ENCODE measurements around the gene FBXW11. TPM values are rescaled to one million over a fixed set of nuclear protein-coding genes. Genes with fewer than 3 reads are reported as not detected.
"Not testable (repeated sequence)": the region's sequence is repeated elsewhere in the genome, so short reads cannot be mapped to it uniquely, and the experiment has no call there.

FBXW11 gene
- total RNA-seq, 2 experiments from 2014 or later = 47.2 to 47.4 TPM

GRCh38 chr5:172046593-172046992, 40.2 kb upstream of the FBXW11 start:
- Mint-ChIP-seq H3K36me3 (peaks cover 35% of the 10 kb centered on the region), H3K4me3 (no peak overlapping the region), H3K27ac (no peak overlapping the region), H3K9me3 (no peaks in the 10 kb centered on the region), H3K4me1 (ENCODE audit: low read depth) (peaks cover 23% of the 10 kb centered on the region), H3K27me3 (no peaks in the 10 kb centered on the region)
- ChIA-PET CTCF (interaction anchor here (0.7 to 3.1 kb wide), 2 partner anchors 59 to 135 kb away, joined by 3 to 17 read pairs; no protein-coding TSS in a partner anchor), POLR2A (no interaction called here)
- intact Hi-C loops (cut with micrococcal nuclease) = loop anchor here (10.0 kb wide), 1 partner anchor 632 kb away; the partner anchor contains the start of gene FGF18
- no peak for DNase-seq

GRCh38 chr5:172045315-172045632, 38.8 kb upstream of the FBXW11 start:
- ChIA-PET CTCF (interaction anchor here (1.2 kb wide), 1 partner anchor 14 kb away, joined by 3 read pairs; no protein-coding TSS in a partner anchor), POLR2A (no interaction called here)
- intact Hi-C loops (cut with micrococcal nuclease) = loop anchor here (10.0 kb wide), 1 partner anchor 630 kb away; the partner anchor contains the start of gene FGF18
- Mint-ChIP-seq H3K27me3 (no peaks in the 10 kb centered on the region), H3K4me1 (ENCODE audit: low read depth) (peaks cover 23% of the 10 kb centered on the region), H3K27ac (no peak overlapping the region), H3K36me3 (peaks cover 29% of the 10 kb centered on the region), H3K4me3 (no peak overlapping the region), H3K9me3 (no peaks in the 10 kb centered on the region)
- DNase-seq = no peak

GRCh38 chr5:172044631-172045314, 38.3 kb upstream of the FBXW11 start:
- no peak for DNase-seq
- Mint-ChIP-seq H3K9me3 (no peaks in the 10 kb centered on the region), H3K36me3 (peaks cover 27% of the 10 kb centered on the region), H3K27me3 (no peaks in the 10 kb centered on the region), H3K4me3 (no peak overlapping the region), H3K4me1 (ENCODE audit: low read depth) (peaks cover 27% of the 10 kb centered on the region), H3K27ac (no peak overlapping the region)
- POLR2A ChIA-PET = no interaction called here
- CTCF ChIA-PET = interaction anchor here (1.2 kb wide), 1 partner anchor 15 kb away, joined by 3 read pairs; no protein-coding TSS in a partner anchor
- intact Hi-C loops (cut with micrococcal nuclease) = loop anchor here (10.0 kb wide), 1 partner anchor 630 kb away; the partner anchor contains the start of gene FGF18

GRCh38 chr5:172043865-172044264, 37.4 kb upstream of the FBXW11 start:
- no peaks in the 10 kb centered on the region for H3K9me3 Mint-ChIP-seq
- POLR2A ChIA-PET = no interaction called here
- H3K36me3 Mint-ChIP-seq = peaks cover 20% of the 10 kb centered on the region
- H3K4me1 Mint-ChIP-seq (ENCODE audit: low read depth) = peaks cover 23% of the 10 kb centered on the region
- no peaks in the 10 kb centered on the region for H3K27me3 Mint-ChIP-seq
- intact Hi-C loops (cut with micrococcal nuclease) = loop anchor here (10.0 kb wide), 1 partner anchor 629 kb away; the partner anchor contains the start of gene FGF18
- CTCF ChIA-PET = interaction anchor here (5.2 kb wide), 1 partner anchor 132 kb away, joined by 99 read pairs; no protein-coding TSS in a partner anchor
- no peak overlapping the region for H3K4me3 Mint-ChIP-seq
- no peak for DNase-seq
- H3K27ac Mint-ChIP-seq = no peak overlapping the region

GRCh38 chr5:172042183-172042582, 35.7 kb upstream of the FBXW11 start:
- no peak overlapping the region for H3K27ac Mint-ChIP-seq
- no peak overlapping the region for H3K4me3 Mint-ChIP-seq
- peaks cover 11% of the 10 kb centered on the region for H3K4me1 Mint-ChIP-seq (ENCODE audit: low read depth)
- H3K27me3 Mint-ChIP-seq = no peaks in the 10 kb centered on the region
- H3K9me3 Mint-ChIP-seq = no peaks in the 10 kb centered on the region
- no peak for DNase-seq
- ChIA-PET CTCF (interaction anchor here (0.8 to 5.2 kb wide), 3 partner anchors 12 to 134 kb away, joined by 3 to 99 read pairs (median 3); no protein-coding TSS in a partner anchor), POLR2A (no interaction called here)
- peaks cover 12% of the 10 kb centered on the region for H3K36me3 Mint-ChIP-seq
- intact Hi-C loops (cut with micrococcal nuclease) = loop anchor here (10.0 kb wide), 1 partner anchor 627 kb away; the partner anchor contains the start of gene FGF18

- ChIA-PET POLR2A (no interaction called here), CTCF (interaction anchor here (4.6 kb wide), 1 partner anchor 126 kb away, joined by 26 read pairs; no protein-coding TSS in a partner anchor)
- Mint-ChIP-seq H3K27ac (no peak overlapping the region), H3K36me3 (no peaks in the 10 kb centered on the region), H3K27me3 (no peaks in the 10 kb centered on the region), H3K4me3 (no peak overlapping the region), H3K4me1 (ENCODE audit: low read depth) (peaks cover 15% of the 10 kb centered on the region), H3K9me3 (no peaks in the 10 kb centered on the region)
- intact Hi-C loops (cut with micrococcal nuclease) = no loop called here
- DNase-seq = no peak
These were observed 31.7 kb upstream of the FBXW11 start for GRCh38 chr5:172038167-172038566.

GRCh38 chr5:172035049-172035448, 28.6 kb upstream of the FBXW11 start:
- CTCF ChIA-PET = interaction anchor here (4.6 kb wide), 1 partner anchor 123 kb away, joined by 26 read pairs; no protein-coding TSS in a partner anchor
- POLR2A ChIA-PET = no interaction called here
- intact Hi-C loops (cut with micrococcal nuclease) = no loop called here
- Mint-ChIP-seq H3K27me3 (no peaks in the 10 kb centered on the region), H3K4me1 (ENCODE audit: low read depth) (peaks cover 12% of the 10 kb centered on the region), H3K9me3 (peaks cover 14% of the 10 kb centered on the region), H3K27ac (no peak overlapping the region), H3K4me3 (no peak overlapping the region), H3K36me3 (peaks cover 10% of the 10 kb centered on the region)
- DNase-seq = peak; percentile 27

GRCh38 chr5:172031894-172032461, 25.5 kb upstream of the FBXW11 start:
- Mint-ChIP-seq H3K36me3 (peaks cover 10% of the 10 kb centered on the region), H3K4me1 (ENCODE audit: low read depth) (peaks cover 10% of the 10 kb centered on the region), H3K27ac (no peak overlapping the region), H3K9me3 (peaks cover 14% of the 10 kb centered on the region), H3K4me3 (no peak overlapping the region), H3K27me3 (no peaks in the 10 kb centered on the region)
- intact Hi-C loops (cut with micrococcal nuclease) = no loop called here
- POLR2A ChIA-PET = no interaction called here
- CTCF ChIA-PET = interaction anchor here (1.1 kb wide), 1 partner anchor 25 kb away, joined by 3 read pairs; no protein-coding TSS in a partner anchor
- DNase-seq = no peak

- ChIA-PET POLR2A (no interaction called here), CTCF (no interaction called here)
- intact Hi-C loops (cut with micrococcal nuclease) = no loop called here
- H3K4me1 Mint-ChIP-seq (ENCODE audit: low read depth) = peaks cover 4% of the 10 kb centered on the region
- DNase-seq = no peak
- H3K9me3 Mint-ChIP-seq = peaks cover 14% of the 10 kb centered on the region
- no peak overlapping the region for H3K27ac Mint-ChIP-seq
- H3K4me3 Mint-ChIP-seq = no peak overlapping the region
- no peaks in the 10 kb centered on the region for H3K27me3 Mint-ChIP-seq
- peaks cover 10% of the 10 kb centered on the region for H3K36me3 Mint-ChIP-seq
These were observed 23.4 kb upstream of the FBXW11 start for GRCh38 chr5:172029876-172030275.

GRCh38 chr5:172028167-172028566, 21.7 kb upstream of the FBXW11 start:
- intact Hi-C loops (cut with micrococcal nuclease) = no loop called here
- POLR2A ChIA-PET = no interaction called here

GRCh38 chr5:172020110-172020786, 13.8 kb upstream of the FBXW11 start:
- H3K9me3 Mint-ChIP-seq; DNase-seq; H3K4me3 Mint-ChIP-seq; intact Hi-C loops (cut with micrococcal nuclease); H3K4me1 Mint-ChIP-seq (ENCODE audit: low read depth); POLR2A ChIA-PET; H3K27ac Mint-ChIP-seq; H3K36me3 Mint-ChIP-seq; H3K27me3 Mint-ChIP-seq: not testable (repeated sequence)
- CTCF ChIA-PET = interaction anchor here (1.0 to 1.5 kb wide), 4 partner anchors 11 to 108 kb away, joined by 3 to 4 read pairs (median 3); no protein-coding TSS in a partner anchor

More at GRCh38 chr5:172028167-172028566, 21.7 kb upstream of the FBXW11 start:
- DNase-seq = no peak
- no peak overlapping the region for H3K27ac Mint-ChIP-seq
- no peaks in the 10 kb centered on the region for H3K27me3 Mint-ChIP-seq
- H3K4me3 Mint-ChIP-seq = no peak overlapping the region
- CTCF ChIA-PET = interaction anchor here (2.3 kb wide), 1 partner anchor 116 kb away, joined by 6 read pairs; no protein-coding TSS in a partner anchor
- H3K36me3 Mint-ChIP-seq = peaks cover 10% of the 10 kb centered on the region
- no peaks in the 10 kb centered on the region for H3K4me1 Mint-ChIP-seq (ENCODE audit: low read depth)
- peaks cover 14% of the 10 kb centered on the region for H3K9me3 Mint-ChIP-seq

GRCh38 chr5:172015346-172015745, 8.9 kb upstream of the FBXW11 start:
- no peaks in the 10 kb centered on the region for H3K9me3 Mint-ChIP-seq
- DNase-seq = no peak
- ChIA-PET CTCF (no interaction called here), POLR2A (no interaction called here)
- H3K4me3 Mint-ChIP-seq = no peak overlapping the region
- H3K4me1 Mint-ChIP-seq (ENCODE audit: low read depth) = no peaks in the 10 kb centered on the region
- no peaks in the 10 kb centered on the region for H3K27me3 Mint-ChIP-seq
- intact Hi-C loops (cut with micrococcal nuclease) = no loop called here
- no peak overlapping the region for H3K27ac Mint-ChIP-seq
- no peaks in the 10 kb centered on the region for H3K36me3 Mint-ChIP-seq
